Measurements from ENCODE around the gene HCN2. TPM values are rescaled to one million over a fixed set of nuclear protein-coding genes. Genes with fewer than 3 reads are reported as not detected.

Gene HCN2
- total RNA-seq, 1 experiment from 2014 or later: 9.2 TPM

GRCh38 chr19:639253-640160 is 49.8 kb downstream of the HCN2 start, which contains the start of gene FGF22:
FGF22 (plus strand) TSS chr19:639879; CDS start chr19:639926, 47 bp downstream.
- Mint-ChIP-seq H3K27ac (no peak within 1 kb of the TSS), H3K4me3 (peak within 1 kb of the TSS; percentile 76), H3K27me3 (ENCODE audit: low read depth) (peaks cover 26% of the 10 kb centered on the region), H3K4me1 (peaks cover 4% of the 10 kb centered on the region), H3K9me3 (peaks cover 4% of the 10 kb centered on the region; the same call in 1 of the 2 replicates), H3K36me3 (no peaks in the 10 kb centered on the region)
- TF ChIP-seq GABPB1 (CRISPR knock-in tag; IDR thresholded peaks at IDR 0.05) (no peak), RORB (CRISPR knock-in tag; IDR thresholded peaks at IDR 0.05) (no peak), ZNF281 (CRISPR knock-in tag; IDR thresholded peaks at IDR 0.05) (no peak), HMGA2 (CRISPR knock-in tag; IDR thresholded peaks at IDR 0.05) (no peak), ZBTB21 (CRISPR knock-in tag; IDR thresholded peaks at IDR 0.05; ENCODE audit: borderline replicate concordance) (no peak), CREM (CRISPR knock-in tag; IDR thresholded peaks at IDR 0.05) (no peak), ZBTB43 (CRISPR knock-in tag; IDR thresholded peaks at IDR 0.05) (no peak), PRDM15 (CRISPR knock-in tag; IDR thresholded peaks at IDR 0.05) (no peak), ZNF232 (CRISPR knock-in tag; IDR thresholded peaks at IDR 0.05) (no peak), ZNF671 (CRISPR knock-in tag; IDR thresholded peaks at IDR 0.05) (no peak), E2F5 (CRISPR knock-in tag; IDR thresholded peaks at IDR 0.05) (peak; percentile 27; the same call in 1 of the 2 replicates), ZMAT4 (CRISPR knock-in tag; IDR thresholded peaks at IDR 0.05) (no peak), GTF2I (CRISPR knock-in tag; conservative IDR thresholded peaks at IDR 0.05) (no peak), STAT6 (CRISPR knock-in tag; conservative IDR thresholded peaks at IDR 0.05; ENCODE audit: low read depth) (no peak), MYBL2 (CRISPR knock-in tag; IDR thresholded peaks at IDR 0.05) (no peak), SP1 (CRISPR knock-in tag; conservative IDR thresholded peaks at IDR 0.05) (peak; percentile 89), TEAD1 (CRISPR knock-in tag; IDR thresholded peaks at IDR 0.05) (no peak), ATF2 (CRISPR knock-in tag; IDR thresholded peaks at IDR 0.05; ENCODE audit: borderline replicate concordance, low read depth) (no peak), SMAD4 (CRISPR knock-in tag; IDR thresholded peaks at IDR 0.05) (no peak), ZNF121 (CRISPR knock-in tag; IDR thresholded peaks at IDR 0.05) (no peak), NFYB (CRISPR knock-in tag; conservative IDR thresholded peaks at IDR 0.05; ENCODE audit: low read depth) (peak; percentile 78), USF2 (CRISPR knock-in tag; IDR thresholded peaks at IDR 0.05) (0 out of 2 replicates have a peak, but pooled peaks have one; percentile 38)
- ChIA-PET CTCF (no interaction called here), POLR2A (no interaction called here)
- ATAC-seq: peak; percentile 92
- DNase-seq (ENCODE audit: low spot score): peak; percentile 93

Data from WTC11 (cell line).